HepG2 (cell line): ENCODE data around the gene WWC2. TPM values are rescaled to one million over a fixed set of nuclear protein-coding genes. Genes with fewer than 3 reads are reported as not detected.

Experiments
- AKNA ChIP-seq: sonication (generic); formaldehyde crosslinking; IDR thresholded peaks from 2 replicates; pipeline ENCODE4 v1.4.0; 2020; ENCODE audit warnings: missing genetic modification reagents, borderline replicate concordance
- ARID2 ChIP-seq: sonication (generic); formaldehyde crosslinking; IDR thresholded peaks from 2 replicates; pipeline ENCODE4 v1.8.1; 2022; ENCODE audit warnings: mild to moderate bottlenecking, missing genetic modification reagents, borderline replicate concordance
- CREB3 ChIP-seq: sonication (generic); formaldehyde crosslinking; IDR thresholded peaks from 2 replicates; pipeline ENCODE4 v1.5.0; 2020; ENCODE audit warnings: missing genetic modification reagents
- ETV6 ChIP-seq: sonication (generic); formaldehyde crosslinking; conservative IDR thresholded peaks from 2 replicates; pipeline ENCODE4 v1.4.0; 2020; ENCODE audit warnings: missing genetic modification reagents
- HES4 ChIP-seq: sonication (generic); formaldehyde crosslinking; IDR thresholded peaks from 2 replicates; pipeline ENCODE4 v1.9.0; 2021; ENCODE audit warnings: mild to moderate bottlenecking, missing genetic modification reagents, borderline replicate concordance
- KAT2B ChIP-seq: fragments of 150-350 bp; IDR thresholded peaks from 2 replicates; pipeline ENCODE4 v1.6.1; 2014; ENCODE audit warnings: low read depth, low read length, borderline replicate concordance
- MAZ ChIP-seq, 2 experiments: sonication (generic) in 1 of 2; formaldehyde crosslinking in 1 of 2; IDR thresholded peaks; 2 replicates each; pipeline versions ENCODE4 v1.5.0 to v1.6.1; 2012 to 2020; ENCODE audit warnings: low read depth in 2 of 2, mild to moderate bottlenecking in 2 of 2, borderline replicate concordance in 1 of 2, improper control_type of control experiment in 1 of 2, low read length in 1 of 2, missing genetic modification reagents in 1 of 2, moderate library complexity in 1 of 2
- PHF8 ChIP-seq: sonication (generic); formaldehyde crosslinking; IDR thresholded peaks from 2 replicates; pipeline ENCODE4 v1.5.0; 2020; ENCODE audit warnings: missing genetic modification reagents
- PRDM4 ChIP-seq: sonication (generic); formaldehyde crosslinking; IDR thresholded peaks from 2 replicates; pipeline ENCODE4 v1.9.0; 2021; ENCODE audit warnings: missing genetic modification reagents, borderline replicate concordance
- SKIL ChIP-seq: sonication (generic); formaldehyde crosslinking; IDR thresholded peaks from 2 replicates; pipeline ENCODE4 v1.8.0; 2022; ENCODE audit warnings: missing genetic modification reagents, mild to moderate bottlenecking, moderate library complexity, borderline replicate concordance
- SP5 ChIP-seq: IDR thresholded peaks from 2 replicates; pipeline ENCODE4 v1.6.1; 2016; ENCODE audit warnings: low read depth, borderline replicate concordance
- XRCC5 ChIP-seq: fragments of 200-400 bp; formaldehyde crosslinking; optimal IDR thresholded peaks from 2 replicates; pipeline ENCODE3; 2017; ENCODE audit warnings: mild to moderate bottlenecking, low read length
- YEATS4 ChIP-seq: sonication (generic); formaldehyde crosslinking; IDR thresholded peaks from 2 replicates; pipeline ENCODE4 v1.4.0; 2020; ENCODE audit warnings: missing genetic modification reagents, borderline replicate concordance
- ZIK1 ChIP-seq: sonication (generic); formaldehyde crosslinking; IDR thresholded peaks from 2 replicates; pipeline ENCODE4 v1.5.0; 2020; ENCODE audit warnings: mild to moderate bottlenecking, low read depth, missing genetic modification reagents, borderline replicate concordance
- ZNF230 ChIP-seq: sonication (generic); formaldehyde crosslinking; IDR thresholded peaks from 2 replicates; pipeline ENCODE4 v1.4.0; 2020; ENCODE audit warnings: mild to moderate bottlenecking, missing genetic modification reagents
- ZNF513 ChIP-seq: sonication (generic); formaldehyde crosslinking; conservative IDR thresholded peaks from 2 replicates; pipeline ENCODE4 v1.5.0; 2020; ENCODE audit warnings: missing genetic modification reagents
- ZNF550 ChIP-seq: sonication (generic); formaldehyde crosslinking; IDR thresholded peaks from 2 replicates; pipeline ENCODE4 v1.4.0; 2020; ENCODE audit warnings: mild to moderate bottlenecking, missing genetic modification reagents, borderline replicate concordance
- polyA plus RNA-seq, 8 experiments: library from polyadenylated mRNA; depleted of rRNA in 3 of 8; stranded (reverse) in 7 of 8; unstranded in 1 of 8; fragments of >200 nt; fragmentation: Illumina TruSeq in 4 of 8; extraction: Trizol in 4 of 8; gene quantifications; 2 replicates each; pipeline versions ENCODE4 v1.2.1 to v1.2.3, GENCODE V29; 2011 to 2016; ENCODE audit warnings: low read depth in 4 of 8, missing spikeins in 1 of 8, mixed read lengths in 1 of 8; ENCODE audit not compliant: insufficient read depth in 1 of 8
- total RNA-seq, 5 experiments: library from RNA; depleted of rRNA; stranded (reverse); fragments of >200 nt; fragmentation: Illumina TruSeq; extraction: Trizol; gene quantifications; 2 replicates each; pipeline ENCODE4 v1.2.3, GENCODE V29; 2016; ENCODE audit warnings: low read depth in 1 of 5

Gene WWC2
- total and polyA plus RNA-seq, 2 of the 13 experiments (the other 11 are each of a cell fraction or from before 2014, with no cell fraction given), result 40.0 to 50.1 TPM

GRCh38 chr4:183111452-183111885 lies 12.4 kb downstream of the WWC2 start (continued):
- TF ChIP-seq ZNF513 (CRISPR knock-in tag), result no peak
- TF ChIP-seq PHF8 (CRISPR knock-in tag), result no peak
- no peak for TF ChIP-seq ETV6 (CRISPR knock-in tag)
- no peak for TF ChIP-seq HES4 (CRISPR knock-in tag)
- 0 out of 2 replicates have a peak, but pooled peaks have one; percentile 26 for TF ChIP-seq SKIL (CRISPR knock-in tag)
- no peak for TF ChIP-seq ZNF550
- TF ChIP-seq XRCC5, result no peak
- no peak for TF ChIP-seq ARID2 (CRISPR knock-in tag)
- TF ChIP-seq PRDM4 (CRISPR knock-in tag), result no peak
- no peak for TF ChIP-seq AKNA (CRISPR knock-in tag)
- TF ChIP-seq MAZ (IDR thresholded peaks at IDR 0.05; ENCODE audit: borderline replicate concordance, low read depth, low read length), result no peak
- TF ChIP-seq MAZ (CRISPR knock-in tag; IDR thresholded peaks at IDR 0.05; ENCODE audit: low read depth), result no peak
- no peak for TF ChIP-seq KAT2B
- TF ChIP-seq ZIK1 (CRISPR knock-in tag), result no peak
- peak; percentile 13; the same call in 1 of the 2 replicates for TF ChIP-seq SP5
- TF ChIP-seq ZNF230, result no peak
- TF ChIP-seq YEATS4 (CRISPR knock-in tag), result 0 out of 2 replicates have a peak, but pooled peaks have one; percentile 9
- TF ChIP-seq CREB3 (CRISPR knock-in tag), result no peak
